ENCODE data around the gene MAGEB2. TPM values are rescaled to one million over a fixed set of nuclear protein-coding genes. Genes with fewer than 3 reads are reported as not detected.
"Not testable (repeated sequence)": the region's sequence is repeated elsewhere in the genome, so short reads cannot be mapped to it uniquely, and the experiment has no call there.

MAGEB2 gene
- total RNA-seq, 1 experiment from 2014 or later: 0.13 TPM

DNA sequence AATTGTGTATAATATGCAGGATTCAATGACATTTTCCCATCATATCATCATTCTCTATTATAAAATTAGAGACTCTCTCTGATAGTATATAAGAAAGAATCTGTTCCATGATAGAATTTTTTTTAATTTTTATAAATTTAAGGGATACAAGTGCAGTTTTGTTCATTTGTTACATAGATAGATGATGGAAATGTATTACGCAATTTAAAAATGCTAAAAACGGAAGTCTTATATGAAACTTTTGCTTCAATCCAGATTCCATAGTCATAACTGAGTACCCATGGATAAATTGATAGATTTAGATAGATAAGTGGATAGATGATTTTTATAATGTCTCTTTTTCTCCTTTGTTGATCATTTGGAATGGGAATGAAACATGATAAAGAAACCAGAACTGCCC, 24.9 kb upstream of the MAGEB2 start:
- WGBS (ENCODE audit: extremely low coverage, insufficient read length, low lambda C conversion rate): no CpG with 5 or more reads among the region's 2 CpGs
- Mint-ChIP-seq H3K4me1 (peaks cover 7% of the 10 kb centered on the region in 2 experiments; a peak in 3 of 4 replicates), H3K27ac (no peak overlapping the region), H3K36me3 (ENCODE audit: insufficient read depth in 1 of 3, low read depth in 3 of 3) (peaks cover 0 to 2% (median 0%) of the 10 kb centered on the region in 3 experiments; a peak in 1 of 7 replicates), H3K27me3 (ENCODE audit: low read depth) (no peaks in the 10 kb centered on the region), H3K4me3 (no peak overlapping the region), H3K9me3 (peaks cover 0 to 60% of the 10 kb centered on the region in 2 experiments; a peak in 3 of 5 replicates)
- Histone ChIP-seq H2BK20ac (ENCODE audit: low read depth, low read length, poor library complexity, severe bottlenecking) (no peak overlapping the region), H3K79me1 (ENCODE audit: insufficient read depth, low read depth, low read length, poor library complexity, severe bottlenecking) (no peaks in the 10 kb centered on the region), H3K23ac (ENCODE audit: insufficient read length, low read depth, low read length) (no peak overlapping the region), H2AFZ (ENCODE audit: low read length) (no peak overlapping the region), H3K56ac (ENCODE audit: insufficient read length, low read depth, low read length) (no peak overlapping the region), H3K18ac (ENCODE audit: insufficient read length, low read depth, low read length) (no peak overlapping the region), H2BK120ac (ENCODE audit: low read depth, low read length, poor library complexity, severe bottlenecking) (no peak overlapping the region), H4K20me1 (ENCODE audit: control insufficient read depth, insufficient read depth, insufficient read length) (no peaks in the 10 kb centered on the region), H4K8ac (replicated peaks; ENCODE audit: insufficient read length, low read depth, low read length) (no peak overlapping the region), H3K4me2 (ENCODE audit: insufficient read depth, insufficient read length, low read length) (no peak overlapping the region), H3K9ac (ENCODE audit: extremely low read depth, insufficient read length, low read length) (no peak overlapping the region), H3K23me2 (ENCODE audit: insufficient read length, low read depth, low read length, poor library complexity, severe bottlenecking) (no peaks in the 10 kb centered on the region), H2BK5ac (ENCODE audit: insufficient read length, low read length) (no peak overlapping the region), H3T11ph (ENCODE audit: low read length) (no peak overlapping the region), H2BK12ac (ENCODE audit: insufficient read length, low read depth, low read length) (no peak overlapping the region), H3K27me3 (ENCODE audit: insufficient read depth, low read length) (no peaks in the 10 kb centered on the region), H3K79me2 (ENCODE audit: insufficient read depth, low read length) (no peaks in the 10 kb centered on the region; the same call in 1 of the 2 replicates), H3K4me1 (ENCODE audit: insufficient read depth, low read length) (no peaks in the 10 kb centered on the region), H2BK15ac (ENCODE audit: low read depth, low read length) (no peak overlapping the region), H4K5ac (ENCODE audit: insufficient read length, low read depth, low read length) (no peak overlapping the region), H2AK5ac (ENCODE audit: insufficient read length, low read length) (no peak overlapping the region), H4K91ac (ENCODE audit: insufficient read length, low read depth, low read length) (no peak overlapping the region), H3K14ac (ENCODE audit: insufficient read depth, low read length) (no peak overlapping the region), H3K27ac (ENCODE audit: insufficient read length, low read depth, low read length) (no peak overlapping the region), H3K4ac (ENCODE audit: low read depth, low read length) (no peak overlapping the region), H3K9me3 (ENCODE audit: control insufficient read depth, low read depth, low read length) (no peaks in the 10 kb centered on the region)
- TF ChIP-seq, protein P1, sequence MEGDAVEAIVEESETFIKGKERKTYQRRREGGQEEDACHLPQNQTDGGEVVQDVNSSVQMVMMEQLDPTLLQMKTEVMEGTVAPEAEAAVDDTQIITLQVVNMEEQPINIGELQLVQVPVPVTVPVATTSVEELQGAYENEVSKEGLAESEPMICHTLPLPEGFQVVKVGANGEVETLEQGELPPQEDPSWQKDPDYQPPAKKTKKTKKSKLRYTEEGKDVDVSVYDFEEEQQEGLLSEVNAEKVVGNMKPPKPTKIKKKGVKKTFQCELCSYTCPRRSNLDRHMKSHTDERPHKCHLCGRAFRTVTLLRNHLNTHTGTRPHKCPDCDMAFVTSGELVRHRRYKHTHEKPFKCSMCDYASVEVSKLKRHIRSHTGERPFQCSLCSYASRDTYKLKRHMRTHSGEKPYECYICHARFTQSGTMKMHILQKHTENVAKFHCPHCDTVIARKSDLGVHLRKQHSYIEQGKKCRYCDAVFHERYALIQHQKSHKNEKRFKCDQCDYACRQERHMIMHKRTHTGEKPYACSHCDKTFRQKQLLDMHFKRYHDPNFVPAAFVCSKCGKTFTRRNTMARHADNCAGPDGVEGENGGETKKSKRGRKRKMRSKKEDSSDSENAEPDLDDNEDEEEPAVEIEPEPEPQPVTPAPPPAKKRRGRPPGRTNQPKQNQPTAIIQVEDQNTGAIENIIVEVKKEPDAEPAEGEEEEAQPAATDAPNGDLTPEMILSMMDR (conservative IDR thresholded peaks at IDR 0.05): no peak
- no peak for DNase-seq

DNA sequence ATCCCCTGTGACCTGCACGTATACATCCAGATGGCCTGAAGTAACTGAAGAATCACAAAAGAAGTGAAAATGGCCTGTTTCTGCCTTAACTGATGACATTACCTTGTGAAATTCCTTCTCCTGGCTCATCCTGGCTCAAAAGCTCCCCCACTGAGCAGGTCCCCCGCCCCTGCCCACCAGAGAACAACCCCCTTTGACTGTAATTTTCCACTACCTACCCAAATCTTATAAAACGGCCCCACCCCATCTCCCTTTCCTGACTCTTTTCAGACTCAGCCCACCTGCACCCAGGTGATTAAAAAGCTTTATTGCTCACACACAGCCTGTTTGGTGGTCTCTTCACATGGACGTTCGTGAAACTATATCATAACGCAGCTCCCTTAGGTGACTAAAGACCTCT, 21.5 kb upstream of the MAGEB2 start:
- H3K36me3 Mint-ChIP-seq (ENCODE audit: insufficient read depth in 1 of 3, low read depth in 3 of 3); H4K20me1 ChIP-seq (ENCODE audit: control insufficient read depth, insufficient read depth, insufficient read length); H3K4me2 ChIP-seq (ENCODE audit: insufficient read depth, insufficient read length, low read length); H3T11ph ChIP-seq (ENCODE audit: low read length); H2BK15ac ChIP-seq (ENCODE audit: low read depth, low read length); H3K79me2 ChIP-seq (ENCODE audit: insufficient read depth, low read length); H2BK12ac ChIP-seq (ENCODE audit: insufficient read length, low read depth, low read length); H3K27me3 Mint-ChIP-seq (ENCODE audit: low read depth); H4K5ac ChIP-seq (ENCODE audit: insufficient read length, low read depth, low read length); H3K23ac ChIP-seq (ENCODE audit: insufficient read length, low read depth, low read length); H3K4me3 Mint-ChIP-seq; DNase-seq; H3K4ac ChIP-seq (ENCODE audit: low read depth, low read length); H3K23me2 ChIP-seq (ENCODE audit: insufficient read length, low read depth, low read length, poor library complexity, severe bottlenecking); H2BK20ac ChIP-seq (ENCODE audit: low read depth, low read length, poor library complexity, severe bottlenecking); H3K4me1 ChIP-seq (ENCODE audit: insufficient read depth, low read length); H3K18ac ChIP-seq (ENCODE audit: insufficient read length, low read depth, low read length); H3K27ac ChIP-seq (ENCODE audit: insufficient read length, low read depth, low read length); H2BK120ac ChIP-seq (ENCODE audit: low read depth, low read length, poor library complexity, severe bottlenecking); H3K9me3 ChIP-seq (ENCODE audit: control insufficient read depth, low read depth, low read length); H2AFZ ChIP-seq (ENCODE audit: low read length); H4K8ac ChIP-seq (replicated peaks; ENCODE audit: insufficient read length, low read depth, low read length); H3K9ac ChIP-seq (ENCODE audit: extremely low read depth, insufficient read length, low read length); H3K27ac Mint-ChIP-seq; H3K56ac ChIP-seq (ENCODE audit: insufficient read length, low read depth, low read length); H3K27me3 ChIP-seq (ENCODE audit: insufficient read depth, low read length); H2BK5ac ChIP-seq (ENCODE audit: insufficient read length, low read length); H3K79me1 ChIP-seq (ENCODE audit: insufficient read depth, low read depth, low read length, poor library complexity, severe bottlenecking); H3K14ac ChIP-seq (ENCODE audit: insufficient read depth, low read length); H4K91ac ChIP-seq (ENCODE audit: insufficient read length, low read depth, low read length); H2AK5ac ChIP-seq (ENCODE audit: insufficient read length, low read length): not testable (repeated sequence)
- Mint-ChIP-seq H3K9me3 (peaks cover 0 to 58% of the 10 kb centered on the region in 2 experiments; a peak in 4 of 5 replicates), H3K4me1 (peaks cover 25 to 26% of the 10 kb centered on the region in 2 experiments)
- WGBS (ENCODE audit: extremely low coverage, insufficient read length, low lambda C conversion rate): no CpG with 5 or more reads among the region's 6 CpGs

All from H9 (cell line).